Neural progenitor cell (in vitro differentiated cells): ENCODE measurements around the gene MCRS1. TPM values are rescaled to one million over a fixed set of nuclear protein-coding genes. Genes with fewer than 3 reads are reported as not detected.

Experiments used
- DNase-seq: peaks from one replicate; pipeline ENCODE4 v3.0.0-alpha.2; 2016; ENCODE audit warnings: low spot score
- H2AFZ ChIP-seq: fragments of 200-600 bp; sonication (generic); replicated peaks from 2 replicates; pipeline ENCODE4 v1.6.1; 2016; ENCODE audit warnings: antibody characterized with exemption
- H3F3A ChIP-seq: fragments of 200-600 bp; sonication (generic); 2 replicates; pipeline ENCODE4 v1.6.1; 2016; ENCODE audit warnings: antibody characterized with exemption, low read depth
- H3K27ac ChIP-seq: fragments of 200-600 bp; sonication (generic); 2 replicates; pipeline ENCODE4 v1.5.1; 2016; ENCODE audit warnings: mild to moderate bottlenecking
- H3K27me3 ChIP-seq: fragments of 200-600 bp; sonication (generic); 2 replicates; pipeline ENCODE4 v1.6.1; 2016; ENCODE audit warnings: mild to moderate bottlenecking, moderate library complexity
- H3K36me3 ChIP-seq: fragments of 200-600 bp; sonication (generic); 2 replicates; pipeline ENCODE4 v1.5.1; 2016
- H3K4me1 ChIP-seq: fragments of 200-600 bp; sonication (generic); 2 replicates; pipeline ENCODE4 v1.6.1; 2016; ENCODE audit warnings: mixed run types
- H3K4me2 ChIP-seq: fragments of 200-600 bp; sonication (generic); 2 replicates; pipeline ENCODE4 v1.6.1; 2016
- H3K4me3 ChIP-seq: fragments of 200-600 bp; sonication (generic); 2 replicates; pipeline ENCODE4 v1.5.1; 2016
- H3K79me2 ChIP-seq: fragments of 200-600 bp; sonication (generic); 2 replicates; pipeline ENCODE4 v1.6.1; 2016; ENCODE audit warnings: low read depth
- H3K9ac ChIP-seq: fragments of 200-600 bp; sonication (generic); 2 replicates; pipeline ENCODE4 v1.6.1; 2016
- H3K9me3 ChIP-seq: fragments of 200-600 bp; sonication (generic); 2 replicates; pipeline ENCODE4 v1.5.1; 2016; ENCODE audit warnings: low read depth
- H4K20me1 ChIP-seq: fragments of 200-600 bp; sonication (generic); 2 replicates; pipeline ENCODE4 v1.6.1; 2016; ENCODE audit warnings: low read depth
- H3K27ac Mint-ChIP-seq: 3 replicates; pipeline ENCODE4 v1.8.0; 2021; ENCODE audit warnings: mixed read lengths
- H3K27me3 Mint-ChIP-seq: 2 replicates; pipeline ENCODE4 v1.8.0; 2022; ENCODE audit warnings: low read depth, mild to moderate bottlenecking, inconsistent platforms, moderate library complexity, mixed read lengths; ENCODE audit not compliant: insufficient read depth
- H3K36me3 Mint-ChIP-seq: 3 replicates; pipeline ENCODE4 v1.8.0; 2021; ENCODE audit warnings: mixed read lengths
- H3K4me1 Mint-ChIP-seq: 3 replicates; pipeline ENCODE4 v1.8.0; 2021; ENCODE audit warnings: mixed read lengths
- H3K4me3 Mint-ChIP-seq: 3 replicates; pipeline ENCODE4 v1.8.0; 2021; ENCODE audit warnings: mild to moderate bottlenecking, moderate library complexity, mixed read lengths
- H3K9me3 Mint-ChIP-seq: 3 replicates; pipeline ENCODE4 v1.8.0; 2020; ENCODE audit warnings: mixed read lengths
- EZH2 ChIP-seq: fragments of 200-600 bp; sonication (generic); IDR thresholded peaks from 2 replicates; pipeline ENCODE4 v1.6.1; 2017; ENCODE audit warnings: antibody characterized with exemption, mild to moderate bottlenecking, moderate library complexity
- EZH2phosphoT487 ChIP-seq: fragments of 200-600 bp; sonication (generic); IDR thresholded peaks from 2 replicates; pipeline ENCODE4 v1.6.1; 2017; ENCODE audit warnings: antibody characterized with exemption
- total RNA-seq: library from RNA; depleted of rRNA; stranded (reverse); fragments of >200 nt; gene quantifications from 2 replicates; pipeline ENCODE4 v1.2.3, GENCODE V29; 2015; ENCODE audit warnings: low replicate concordance
- TF ChIP-seq, protein P1 (sequence below): fragments of 200-600 bp; sonication (generic); IDR thresholded peaks from 2 replicates; pipeline ENCODE4 v1.5.1; 2017; ENCODE audit warnings: antibody characterized with exemption, mild to moderate bottlenecking

The MCRS1 gene
- total RNA-seq, 1 donor from 2014 or later: 62.4 TPM

DNA sequence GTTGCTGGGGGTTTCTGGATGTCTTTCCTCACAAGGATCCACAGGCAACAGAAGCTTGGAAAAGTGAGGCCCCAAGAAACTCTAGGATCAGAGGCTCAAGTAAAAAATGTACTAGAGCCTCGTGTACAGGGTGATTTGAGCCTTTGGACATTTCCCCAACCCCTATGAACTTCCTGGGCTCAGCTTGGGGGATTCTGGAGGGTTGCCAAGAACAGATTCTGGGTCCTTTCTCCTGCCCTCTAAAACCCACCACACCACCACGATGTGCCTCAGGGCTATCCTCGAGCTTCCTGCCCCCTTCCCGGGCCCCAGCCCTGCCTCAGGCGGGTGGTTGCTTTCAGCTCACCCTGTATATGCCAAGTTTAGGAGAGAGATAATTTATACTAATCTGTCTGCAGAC lies 36.9 kb upstream of the MCRS1 start:
- Histone ChIP-seq H2AFZ (no peak overlapping the region), H3K27ac (no peak overlapping the region), H3K79me2 (no peaks in the 10 kb centered on the region), H3K4me3 (no peak overlapping the region), H3K36me3 (no peaks in the 10 kb centered on the region), H3K9ac (no peak overlapping the region), H3K27me3 (no peaks in the 10 kb centered on the region), H3K4me2 (no peak overlapping the region), H3F3A (peaks cover 7% of the 10 kb centered on the region), H3K9me3 (no peaks in the 10 kb centered on the region), H4K20me1 (no peaks in the 10 kb centered on the region), H3K4me1 (no peaks in the 10 kb centered on the region)
- Mint-ChIP-seq H3K9me3 (peaks cover 8% of the 10 kb centered on the region), H3K27ac (no peak overlapping the region), H3K36me3 (peaks cover under 1% of the 10 kb centered on the region), H3K27me3 (peaks cover 2% of the 10 kb centered on the region), H3K4me3 (no peak overlapping the region), H3K4me1 (no peaks in the 10 kb centered on the region)
- DNase-seq: no peak
- TF ChIP-seq, protein P1, sequence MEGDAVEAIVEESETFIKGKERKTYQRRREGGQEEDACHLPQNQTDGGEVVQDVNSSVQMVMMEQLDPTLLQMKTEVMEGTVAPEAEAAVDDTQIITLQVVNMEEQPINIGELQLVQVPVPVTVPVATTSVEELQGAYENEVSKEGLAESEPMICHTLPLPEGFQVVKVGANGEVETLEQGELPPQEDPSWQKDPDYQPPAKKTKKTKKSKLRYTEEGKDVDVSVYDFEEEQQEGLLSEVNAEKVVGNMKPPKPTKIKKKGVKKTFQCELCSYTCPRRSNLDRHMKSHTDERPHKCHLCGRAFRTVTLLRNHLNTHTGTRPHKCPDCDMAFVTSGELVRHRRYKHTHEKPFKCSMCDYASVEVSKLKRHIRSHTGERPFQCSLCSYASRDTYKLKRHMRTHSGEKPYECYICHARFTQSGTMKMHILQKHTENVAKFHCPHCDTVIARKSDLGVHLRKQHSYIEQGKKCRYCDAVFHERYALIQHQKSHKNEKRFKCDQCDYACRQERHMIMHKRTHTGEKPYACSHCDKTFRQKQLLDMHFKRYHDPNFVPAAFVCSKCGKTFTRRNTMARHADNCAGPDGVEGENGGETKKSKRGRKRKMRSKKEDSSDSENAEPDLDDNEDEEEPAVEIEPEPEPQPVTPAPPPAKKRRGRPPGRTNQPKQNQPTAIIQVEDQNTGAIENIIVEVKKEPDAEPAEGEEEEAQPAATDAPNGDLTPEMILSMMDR: no peak
- TF ChIP-seq EZH2phosphoT487: no peak

DNA sequence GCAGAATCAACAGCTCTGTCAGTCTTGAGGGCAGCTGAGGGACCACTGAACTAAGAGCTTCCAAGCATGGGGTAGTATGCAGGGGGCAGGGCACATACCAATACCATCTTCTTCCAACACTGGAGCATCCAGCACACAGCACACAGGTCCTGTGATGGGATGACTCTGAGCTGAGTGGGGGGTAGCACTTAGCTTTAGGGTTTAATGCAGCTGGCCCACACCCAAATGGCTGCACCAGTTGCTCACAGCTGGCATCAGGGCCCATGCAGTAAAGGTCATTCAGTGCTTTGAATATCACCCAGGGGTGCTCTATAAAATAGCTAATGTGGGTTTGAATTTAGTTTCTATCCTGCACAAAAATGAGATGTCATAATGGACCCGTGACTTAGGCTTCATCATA lies 35.8 kb upstream of the MCRS1 start:
- TF ChIP-seq EZH2: no peak
- TF ChIP-seq, protein P1: no peak
- no peak for TF ChIP-seq EZH2phosphoT487
- H3K9me3 Mint-ChIP-seq: peaks cover 3% of the 10 kb centered on the region

DNA sequence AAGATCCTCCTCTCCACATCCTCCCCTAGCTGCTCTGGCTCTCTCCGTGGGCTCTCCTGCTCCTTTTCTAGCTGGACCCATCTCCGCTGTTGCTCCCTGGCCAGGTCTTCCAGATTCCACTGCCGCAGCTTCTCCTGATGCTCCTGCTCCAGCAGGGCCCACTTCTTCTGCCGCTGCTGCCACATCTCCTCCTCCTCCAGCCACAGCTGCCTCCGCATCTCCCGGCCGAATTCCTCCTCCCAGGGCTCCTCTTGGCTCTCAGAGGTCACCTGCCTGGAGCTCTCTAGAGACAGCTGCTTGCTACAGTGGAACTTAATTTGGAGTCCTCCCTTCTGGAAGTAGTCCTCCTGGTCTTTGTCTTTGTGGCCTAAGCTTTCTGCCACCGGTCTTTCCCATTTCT lies 32.0 kb upstream of the MCRS1 start:
- DNase-seq: no peak
- Histone ChIP-seq H3K9me3 (no peaks in the 10 kb centered on the region), H4K20me1 (no peaks in the 10 kb centered on the region), H3K9ac (no peak overlapping the region), H2AFZ (no peak overlapping the region), H3K4me3 (no peak overlapping the region), H3K36me3 (no peaks in the 10 kb centered on the region), H3K4me1 (no peaks in the 10 kb centered on the region), H3K4me2 (no peak overlapping the region), H3K79me2 (no peaks in the 10 kb centered on the region), H3K27ac (no peak overlapping the region), H3K27me3 (no peaks in the 10 kb centered on the region), H3F3A (no peaks in the 10 kb centered on the region)
- Mint-ChIP-seq H3K9me3 (no peaks in the 10 kb centered on the region), H3K4me3 (no peak overlapping the region), H3K27ac (no peak overlapping the region), H3K36me3 (peaks cover 4% of the 10 kb centered on the region), H3K27me3 (peaks cover 4% of the 10 kb centered on the region), H3K4me1 (peaks cover 13% of the 10 kb centered on the region)
- TF ChIP-seq EZH2phosphoT487: no peak
- TF ChIP-seq EZH2: no peak
- TF ChIP-seq, protein P1: no peak

More for the DNA sequence above, 35.8 kb upstream of the MCRS1 start:
- Mint-ChIP-seq H3K4me3 (no peak overlapping the region), H3K27ac (no peak overlapping the region), H3K36me3 (no peaks in the 10 kb centered on the region), H3K27me3 (peaks cover 4% of the 10 kb centered on the region), H3K4me1 (peaks cover 4% of the 10 kb centered on the region)
- Histone ChIP-seq H4K20me1 (no peaks in the 10 kb centered on the region), H3K9me3 (no peaks in the 10 kb centered on the region), H3K9ac (no peak overlapping the region), H2AFZ (no peak overlapping the region), H3K27ac (no peak overlapping the region), H3K4me2 (no peak overlapping the region), H3F3A (peaks cover 4% of the 10 kb centered on the region), H3K36me3 (no peaks in the 10 kb centered on the region), H3K27me3 (no peaks in the 10 kb centered on the region), H3K79me2 (no peaks in the 10 kb centered on the region), H3K4me3 (no peak overlapping the region), H3K4me1 (no peaks in the 10 kb centered on the region)
- no peak for DNase-seq
